ENCODE measurements around the gene LY6G5C. TPM values are rescaled to one million over a fixed set of nuclear protein-coding genes. Genes with fewer than 3 reads are reported as not detected.

The LY6G5C gene
- total RNA-seq, 2 donors from 2014 or later, result not detected

- H3K27me3 ChIP-seq (replicated peaks; ENCODE audit: insufficient read depth), result no peaks in the 10 kb centered on the region
- no peak overlapping the region for H3K27ac ChIP-seq
- TF ChIP-seq CTCF (IDR thresholded peaks at IDR 0.05), result no peak
- no peaks in the 10 kb centered on the region for H3K9me3 ChIP-seq
- no peak overlapping the region for H3K4me3 ChIP-seq
- H3K36me3 ChIP-seq, result peaks cover 54% of the 10 kb centered on the region
- ATAC-seq (ENCODE audit: insufficient number of reproducible peaks, low FRiP score, low read depth), result no peak
- DNase-seq (ENCODE audit: low spot score), result no peak
- no peaks in the 10 kb centered on the region for H3K4me1 ChIP-seq (ENCODE audit: control insufficient read depth in 1 of 2, low read depth in 2 of 2)
These were observed 7.2 kb upstream of the LY6G5C start for GRCh38 chr6:31687860-31688693.

DNA sequence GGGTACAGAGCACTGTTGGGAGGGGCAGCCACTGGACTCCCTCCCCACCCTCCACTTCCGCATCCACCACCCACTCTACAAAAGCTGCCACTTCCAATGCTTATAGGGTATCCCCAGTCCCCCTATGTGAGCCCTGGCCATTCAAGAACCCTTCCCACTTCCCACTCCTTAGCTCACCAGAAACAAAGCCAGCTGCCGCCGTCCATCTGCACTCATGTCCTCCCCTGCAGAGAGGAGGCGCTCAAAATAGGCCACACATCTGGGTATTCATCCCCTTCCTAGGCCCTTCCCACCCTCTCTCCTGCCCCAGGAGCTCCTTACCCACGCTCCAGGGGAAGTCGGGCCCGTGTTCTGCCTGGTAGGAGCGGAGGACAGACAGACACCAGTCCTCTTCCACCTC is 6.5 kb upstream of the LY6G5C start:
- TF ChIP-seq CTCF (IDR thresholded peaks at IDR 0.05), result no peak
- no peaks in the 10 kb centered on the region for H3K9me3 ChIP-seq
- H3K36me3 ChIP-seq, result peaks cover 48% of the 10 kb centered on the region
- no peak overlapping the region for H3K27ac ChIP-seq
- no peaks in the 10 kb centered on the region for H3K27me3 ChIP-seq (replicated peaks; ENCODE audit: insufficient read depth)
- no peaks in the 10 kb centered on the region for H3K4me1 ChIP-seq (ENCODE audit: control insufficient read depth in 1 of 2, low read depth in 2 of 2)
- no peak overlapping the region for H3K4me3 ChIP-seq
- ATAC-seq (ENCODE audit: insufficient number of reproducible peaks, low FRiP score, low read depth) (no peak), DNase-seq (ENCODE audit: low spot score) (no peak)

- no peak for TF ChIP-seq CTCF (IDR thresholded peaks at IDR 0.05)
- Histone ChIP-seq H3K27ac (no peak overlapping the region), H3K4me1 (ENCODE audit: control insufficient read depth in 1 of 2, low read depth in 2 of 2) (peaks cover 0 to 4% of the 10 kb centered on the region in 2 donors), H3K36me3 (peaks cover 46% of the 10 kb centered on the region), H3K4me3 (no peak overlapping the region), H3K9me3 (no peaks in the 10 kb centered on the region), H3K27me3 (replicated peaks; ENCODE audit: insufficient read depth) (no peaks in the 10 kb centered on the region)
- no peak for ATAC-seq (ENCODE audit: insufficient number of reproducible peaks, low FRiP score, low read depth)
- DNase-seq (ENCODE audit: low spot score), result no peak
These were observed 5.6 kb upstream of the LY6G5C start for GRCh38 chr6:31686483-31686882.

DNA sequence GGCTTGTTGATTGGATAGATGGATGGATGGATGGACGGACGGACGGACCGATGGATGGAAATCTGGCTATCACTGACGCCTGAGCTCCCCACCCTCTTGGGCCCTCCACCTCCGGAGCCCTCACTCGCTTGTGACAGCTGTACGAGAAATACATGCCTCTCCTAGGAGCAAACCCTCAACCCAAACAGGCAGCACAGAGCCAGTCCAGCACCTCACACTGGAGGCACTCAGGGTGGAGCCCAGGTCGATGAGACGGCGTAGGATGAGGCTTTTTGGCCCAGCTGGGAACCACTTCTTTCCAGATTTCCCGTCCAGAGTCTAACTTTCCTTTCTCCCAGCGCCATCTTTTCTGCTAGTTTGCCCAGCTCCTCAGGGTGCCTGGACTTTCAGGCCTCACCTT is 2.7 kb upstream of the LY6G5C start:
- Histone ChIP-seq H3K9me3 (no peaks in the 10 kb centered on the region), H3K36me3 (peaks cover 18% of the 10 kb centered on the region), H3K27me3 (replicated peaks; ENCODE audit: insufficient read depth) (no peaks in the 10 kb centered on the region), H3K4me1 (ENCODE audit: control insufficient read depth in 1 of 2, low read depth in 2 of 2) (peaks cover 0 to 15% of the 10 kb centered on the region in 2 donors), H3K4me3 (no peak overlapping the region), H3K27ac (no peak overlapping the region)
- DNase-seq (ENCODE audit: low spot score) (no peak), ATAC-seq (ENCODE audit: insufficient number of reproducible peaks, low FRiP score, low read depth) (no peak)
- no peak for TF ChIP-seq CTCF (IDR thresholded peaks at IDR 0.05)

DNA sequence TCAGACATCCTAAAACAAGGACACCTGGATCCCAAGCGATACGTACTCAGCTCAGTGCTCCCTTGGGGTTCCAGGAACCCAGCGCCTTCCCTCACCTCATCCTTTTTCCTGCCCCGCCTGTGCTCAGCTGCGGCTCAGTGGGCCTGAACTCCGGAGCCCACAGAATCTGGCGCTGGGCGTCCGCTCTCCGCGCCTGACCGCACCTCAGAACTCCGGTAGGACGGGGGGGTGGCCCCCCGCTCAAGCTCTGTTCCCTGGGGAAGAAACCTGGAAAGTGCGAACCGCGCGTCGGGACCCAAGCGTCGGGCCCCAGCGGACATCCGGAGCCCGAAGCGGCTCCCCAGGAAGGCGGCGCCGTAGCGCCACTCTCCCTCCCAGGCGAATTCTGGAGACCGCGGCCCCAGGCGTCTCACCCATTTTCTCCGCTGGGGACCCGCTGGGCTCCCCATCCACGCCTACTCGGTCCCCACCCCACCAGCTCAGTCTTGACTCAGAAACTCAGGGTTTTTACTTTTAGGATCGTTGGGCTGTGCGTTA is 336 bp upstream of the LY6G5C start:
- DNase-seq (ENCODE audit: low spot score), result no peak
- Histone ChIP-seq H3K9me3 (no peaks in the 10 kb centered on the region), H3K27ac (peak overlapping the region in 1 of 2 donors; percentile 65), H3K36me3 (no peaks in the 10 kb centered on the region), H3K4me1 (ENCODE audit: control insufficient read depth in 1 of 2, low read depth in 2 of 2) (peaks cover 0 to 15% of the 10 kb centered on the region in 2 donors), H3K4me3 (peak overlapping the region; percentile 82), H3K27me3 (replicated peaks; ENCODE audit: insufficient read depth) (no peaks in the 10 kb centered on the region)
- ATAC-seq (ENCODE audit: insufficient number of reproducible peaks, low FRiP score, low read depth), result no peak
- peak; percentile 29 for TF ChIP-seq CTCF (IDR thresholded peaks at IDR 0.05)

All from thoracic aorta (tissue), 2 donors.